KOPT-K1 (cell line): ENCODE results near the gene TAGLN.

Experiments used
- H3K27ac ChIP-seq: fragments of 200-600 bp; sonication (generic); 2 replicates; pipeline ENCODE4 v1.5.1; 2016; ENCODE audit warnings: antibody characterized with exemption, mild to moderate bottlenecking, low read depth, low read length; ENCODE audit not compliant: poor library complexity, severe bottlenecking
- H3K36me3 ChIP-seq: fragments of 200-600 bp; sonication (generic); 2 replicates; pipeline ENCODE4 v1.5.1; 2017; ENCODE audit warnings: antibody characterized with exemption, mild to moderate bottlenecking, low read length, moderate library complexity; ENCODE audit not compliant: insufficient read depth
- H3K9me3 ChIP-seq: fragments of 200-600 bp; sonication (generic); 2 replicates; pipeline ENCODE4 v1.5.1; 2017; ENCODE audit warnings: antibody characterized with exemption, low read length, mild to moderate bottlenecking; ENCODE audit not compliant: insufficient read depth, poor library complexity, severe bottlenecking

TAGLN gene

DNA sequence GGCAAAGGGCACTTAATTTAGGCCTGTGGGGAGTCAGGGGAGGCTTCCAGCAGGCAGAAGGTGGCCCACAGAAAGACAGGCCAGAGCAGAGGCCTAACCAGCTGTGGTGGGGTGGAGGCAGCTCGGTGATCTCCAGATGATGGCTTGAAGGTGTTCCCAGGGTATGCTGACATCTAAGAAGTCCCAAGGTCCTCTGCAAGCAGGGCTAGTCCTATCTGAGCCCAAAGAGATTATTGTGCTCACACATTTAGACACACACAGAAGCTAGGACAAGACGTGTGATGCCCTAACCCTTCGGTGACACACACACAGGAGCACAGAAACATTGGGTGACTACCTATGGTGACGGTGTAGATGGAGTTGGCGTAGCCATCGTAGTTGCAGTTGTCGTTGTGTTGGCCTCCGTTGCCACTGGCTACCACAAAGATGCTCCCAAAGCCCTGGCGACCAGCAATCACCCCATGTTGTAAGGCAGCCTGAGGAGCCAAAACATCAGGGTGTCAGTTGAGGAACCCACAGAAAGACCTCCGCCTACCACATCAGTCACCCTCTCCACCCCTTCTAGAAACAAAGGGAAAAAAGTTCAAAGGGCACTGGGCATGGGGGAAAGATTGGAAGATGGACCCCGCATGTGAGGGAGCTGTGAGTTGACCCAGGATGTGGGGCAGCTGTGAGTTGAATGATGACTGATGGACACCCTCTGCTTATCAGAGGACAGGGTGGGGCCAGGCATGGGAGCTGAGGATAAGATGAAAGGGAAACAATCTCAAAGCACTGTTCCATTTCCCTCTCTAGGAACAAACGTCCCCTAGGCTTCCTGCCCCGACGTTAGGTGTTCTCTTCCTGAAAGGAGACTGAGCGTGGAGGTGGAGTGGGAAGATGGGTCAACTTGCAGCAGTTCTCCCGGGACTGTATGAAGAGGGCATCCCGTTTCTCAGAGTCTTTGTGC lies 24.8 kb downstream of the TAGLN start:
- Histone ChIP-seq H3K9me3 (no peaks in the 10 kb centered on the region), H3K36me3 (peaks cover 100% of the 10 kb centered on the region), H3K27ac (no peak overlapping the region)

DNA sequence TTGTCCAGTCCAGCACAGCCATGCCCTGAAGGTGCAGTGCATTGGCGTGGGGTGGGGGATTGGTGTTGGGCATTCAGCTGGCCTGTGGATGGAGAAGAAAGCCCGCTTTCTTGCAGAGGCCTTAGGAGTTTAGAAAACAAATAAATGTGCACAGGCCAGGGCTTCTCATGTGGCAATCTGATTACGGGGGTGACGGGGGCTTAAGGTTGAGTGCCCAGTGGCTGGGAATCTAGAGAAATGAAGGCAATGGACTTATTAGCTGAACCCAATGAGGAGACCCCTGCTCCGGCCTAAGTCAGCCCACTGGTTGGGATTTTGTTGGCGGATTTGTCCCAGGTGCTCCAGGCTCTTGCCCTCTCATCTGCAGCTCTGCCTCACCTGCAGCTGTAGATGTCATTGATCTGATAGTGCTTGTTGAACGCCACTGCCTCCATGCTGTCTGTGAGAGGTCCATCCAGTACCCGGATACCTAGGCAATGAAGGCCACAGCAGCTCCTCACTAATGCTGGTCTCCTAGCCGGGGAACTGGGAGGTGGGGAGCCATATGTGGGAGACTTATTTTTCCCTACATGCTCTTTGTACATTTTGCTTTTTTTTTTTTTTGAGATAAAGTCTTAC lies 26.5 kb downstream of the TAGLN start:
- Histone ChIP-seq H3K27ac (no peak overlapping the region), H3K9me3 (no peaks in the 10 kb centered on the region), H3K36me3 (peaks cover 95% of the 10 kb centered on the region)

DNA sequence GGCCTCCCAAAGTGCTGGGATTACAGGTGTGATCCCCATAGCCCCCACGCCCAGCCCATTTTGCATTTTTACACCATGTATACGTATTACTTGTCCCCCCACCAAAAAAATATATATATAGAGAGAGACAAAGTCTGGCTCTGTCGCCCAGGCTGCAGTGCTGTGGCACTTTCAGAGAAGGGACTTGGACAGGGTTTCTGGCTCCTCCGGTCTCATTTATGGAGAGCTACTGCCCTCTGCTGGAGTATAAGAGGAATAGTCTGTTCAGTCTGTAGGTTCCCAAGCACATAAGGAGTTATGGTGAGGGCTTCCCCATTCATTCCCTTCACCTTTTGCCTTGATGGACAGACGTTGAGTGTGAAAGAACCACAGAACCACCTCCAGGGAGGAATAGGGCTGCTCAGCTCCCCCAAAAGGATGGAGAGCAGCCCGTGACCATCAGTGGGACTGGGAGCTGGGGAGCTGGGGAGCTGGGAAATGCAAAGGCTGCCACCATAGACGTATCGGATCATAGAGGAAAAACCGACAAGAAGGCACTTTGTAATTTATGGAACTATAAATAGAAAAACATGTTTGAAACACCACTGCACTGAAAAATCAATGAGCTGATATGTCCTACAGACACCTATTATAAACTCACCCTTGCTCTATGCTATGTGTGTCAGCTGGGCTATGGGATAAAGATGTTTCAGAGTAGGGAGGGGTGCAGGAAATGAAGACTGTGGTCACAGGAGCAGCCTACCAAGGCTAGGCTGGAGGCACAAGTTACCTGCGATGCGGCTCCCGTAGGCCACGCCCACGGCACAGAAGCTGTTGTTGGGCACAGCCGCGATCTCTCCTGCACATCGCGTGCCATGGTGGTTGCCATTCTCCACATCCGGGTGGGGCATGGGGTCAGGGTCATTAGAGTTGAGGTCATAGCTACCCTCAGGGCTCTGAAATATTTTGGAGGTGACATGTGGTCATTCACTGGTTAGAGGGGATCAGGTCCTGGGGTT lies 27.5 kb downstream of the TAGLN start:
- Histone ChIP-seq H3K9me3 (no peaks in the 10 kb centered on the region), H3K36me3 (peaks cover 84% of the 10 kb centered on the region), H3K27ac (no peak overlapping the region)

DNA sequence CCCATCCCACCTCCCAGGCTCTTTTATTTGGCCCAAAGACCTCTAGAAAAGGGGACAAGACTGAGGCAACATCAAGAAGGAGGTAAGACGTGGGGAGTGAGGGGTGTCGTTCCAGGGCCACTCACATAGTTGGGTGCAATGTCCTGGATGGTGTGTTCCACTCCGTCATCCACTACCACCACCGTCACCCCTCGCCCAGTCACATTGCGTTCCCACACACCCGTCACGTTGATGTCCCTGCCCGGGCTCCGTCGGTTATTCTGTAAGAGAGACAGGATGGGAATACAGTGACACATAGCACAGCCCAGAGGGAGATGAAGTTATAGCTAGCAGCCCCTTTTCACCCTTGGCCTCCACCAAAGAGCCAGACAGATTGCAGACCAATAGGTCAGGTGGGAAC lies 28.9 kb downstream of the TAGLN start:
- Histone ChIP-seq H3K27ac (no peak overlapping the region), H3K9me3 (no peaks in the 10 kb centered on the region), H3K36me3 (peaks cover 70% of the 10 kb centered on the region)

DNA sequence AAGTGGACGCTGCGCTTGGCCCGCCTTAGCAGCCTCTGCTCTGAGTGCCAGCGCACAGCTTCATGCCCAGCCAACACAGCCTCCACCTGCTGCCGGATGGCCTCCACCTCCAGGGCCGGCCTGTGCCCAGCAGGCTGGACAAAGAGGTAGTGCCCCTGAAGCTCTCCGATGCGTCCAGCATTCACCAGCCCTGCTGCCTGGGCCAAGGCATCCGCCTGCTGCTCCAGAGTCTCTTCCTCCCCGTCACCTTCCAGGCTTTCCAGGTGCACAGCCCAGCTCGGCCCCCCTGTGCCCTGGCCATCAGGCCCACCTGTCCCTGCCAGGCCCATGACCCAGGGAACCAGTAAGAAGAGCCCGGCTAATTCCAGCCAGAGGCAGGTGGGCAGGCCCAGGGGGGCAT lies 30.2 kb downstream of the TAGLN start:
- Histone ChIP-seq H3K9me3 (no peaks in the 10 kb centered on the region), H3K27ac (peak overlapping the region; percentile 95), H3K36me3 (peaks cover 57% of the 10 kb centered on the region)

DNA sequence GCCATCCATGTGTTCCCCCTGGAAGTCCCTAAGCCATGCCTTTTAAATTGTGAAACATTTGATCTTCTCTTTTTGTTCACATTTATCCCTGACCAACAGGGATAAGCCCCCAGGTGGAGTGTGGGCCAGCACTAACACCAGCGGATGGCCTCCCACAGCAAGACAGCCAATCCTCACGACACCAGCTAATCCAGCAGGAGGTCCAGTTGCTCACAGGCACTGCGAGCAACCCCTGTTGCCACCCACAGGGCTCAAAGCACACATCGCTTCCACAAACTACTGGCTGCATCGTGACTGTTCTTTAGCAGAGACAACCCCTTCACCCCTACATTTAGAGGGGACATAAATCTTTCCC lies 30.7 kb downstream of the TAGLN start:
- H3K36me3 ChIP-seq, result peaks cover 52% of the 10 kb centered on the region
- H3K9me3 ChIP-seq, result no peaks in the 10 kb centered on the region
- peak overlapping the region; percentile 95 for H3K27ac ChIP-seq

DNA sequence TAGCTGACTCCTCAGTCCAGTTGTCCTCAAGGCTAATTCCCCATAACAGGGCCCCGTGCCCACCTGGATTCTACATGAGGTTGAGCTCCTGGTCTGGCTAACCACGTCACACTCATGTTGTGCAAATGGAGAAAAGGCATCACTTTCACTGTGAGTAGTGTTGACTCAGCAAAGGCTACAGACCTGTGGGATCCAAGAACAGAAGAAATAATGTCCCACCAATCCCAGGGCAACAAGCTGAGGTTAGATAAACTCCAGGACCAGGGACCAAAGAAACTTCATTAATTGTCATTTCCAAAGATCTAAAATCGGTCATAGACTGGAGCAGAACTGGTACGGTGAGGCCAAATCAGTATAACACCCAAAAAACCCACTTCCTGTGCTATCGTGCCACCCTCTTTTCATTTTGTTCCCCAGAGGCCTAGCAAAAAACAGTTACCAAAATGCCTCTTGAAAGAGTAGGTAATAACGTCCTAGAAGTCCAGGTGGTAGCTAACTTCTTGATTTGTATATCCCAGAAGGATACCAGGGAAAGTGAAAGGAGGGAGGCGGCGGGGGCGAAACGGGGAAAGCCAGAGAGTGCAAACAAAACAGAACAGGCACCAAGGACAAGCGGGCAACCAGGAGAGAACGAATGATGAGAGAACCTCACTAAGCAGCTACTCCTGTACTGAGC lies 31.3 kb downstream of the TAGLN start:
- Histone ChIP-seq H3K36me3 (peaks cover 47% of the 10 kb centered on the region), H3K27ac (peak overlapping the region; percentile 95), H3K9me3 (no peaks in the 10 kb centered on the region)

DNA sequence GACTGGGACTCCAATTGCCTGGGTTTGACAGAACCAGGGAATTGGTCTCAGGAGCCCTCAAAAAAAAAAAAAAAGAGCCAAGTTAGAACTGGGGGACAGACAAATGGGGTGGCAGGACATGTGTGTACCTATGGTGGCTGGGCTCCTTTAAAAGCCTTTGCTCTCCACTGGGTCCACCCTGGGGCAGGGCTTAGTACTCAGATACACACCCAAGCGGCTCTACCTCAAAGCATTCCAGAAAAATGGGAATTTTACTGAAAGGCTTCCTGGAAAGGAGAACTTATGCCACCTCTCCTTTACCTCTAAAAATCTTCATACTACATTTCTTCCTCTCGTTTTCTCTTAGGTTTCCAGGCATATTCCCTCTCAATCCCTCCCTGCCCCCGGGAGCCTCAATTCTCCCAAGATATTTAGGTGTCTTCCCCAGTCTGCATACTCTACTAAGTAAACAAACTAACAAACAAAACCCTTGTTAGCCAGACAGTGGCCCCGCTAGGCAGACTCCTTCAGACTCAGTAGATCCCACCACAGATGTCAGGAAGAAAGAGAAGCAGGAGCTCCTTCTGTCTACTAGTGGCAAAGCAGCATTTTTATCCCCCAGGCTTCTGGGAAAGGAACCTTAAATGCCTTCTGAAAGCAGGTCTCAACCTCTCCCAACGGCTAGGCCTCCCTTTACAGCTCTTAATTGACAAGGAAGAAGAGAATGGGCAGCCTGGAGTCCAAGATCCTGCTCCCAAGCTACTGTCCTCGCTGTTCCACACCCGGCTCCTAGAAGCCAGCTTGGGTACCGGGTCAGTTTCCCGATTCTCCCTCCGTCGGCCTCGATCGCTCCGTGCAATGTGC lies 32.0 kb downstream of the TAGLN start:
- Histone ChIP-seq H3K27ac (peak overlapping the region; percentile 95), H3K9me3 (no peaks in the 10 kb centered on the region), H3K36me3 (peaks cover 39% of the 10 kb centered on the region)

DNA sequence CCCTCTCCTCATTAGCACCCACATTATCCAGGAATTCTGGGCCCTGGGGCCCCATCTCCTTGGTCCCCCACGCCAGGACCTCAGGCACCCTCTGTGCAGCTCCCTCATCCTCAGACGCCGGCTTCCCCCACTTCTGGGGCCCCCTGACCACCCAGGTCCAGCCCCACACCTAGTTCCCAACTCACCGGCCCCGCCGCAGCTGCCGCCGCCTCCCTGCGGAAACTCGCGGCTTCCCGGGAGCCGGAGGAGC lies 32.6 kb downstream of the TAGLN start, which contains the start of gene PCSK7:
TSS of gene PCSK7 (minus strand) at position 232 of the 250 bp plus-strand sequence. CDS start 2,229 bp downstream, outside the sequence.
- Histone ChIP-seq H3K27ac (peak within 1 kb of the TSS; percentile 95), H3K36me3 (peaks cover 38% of the 10 kb centered on the region), H3K9me3 (no peaks in the 10 kb centered on the region)

DNA sequence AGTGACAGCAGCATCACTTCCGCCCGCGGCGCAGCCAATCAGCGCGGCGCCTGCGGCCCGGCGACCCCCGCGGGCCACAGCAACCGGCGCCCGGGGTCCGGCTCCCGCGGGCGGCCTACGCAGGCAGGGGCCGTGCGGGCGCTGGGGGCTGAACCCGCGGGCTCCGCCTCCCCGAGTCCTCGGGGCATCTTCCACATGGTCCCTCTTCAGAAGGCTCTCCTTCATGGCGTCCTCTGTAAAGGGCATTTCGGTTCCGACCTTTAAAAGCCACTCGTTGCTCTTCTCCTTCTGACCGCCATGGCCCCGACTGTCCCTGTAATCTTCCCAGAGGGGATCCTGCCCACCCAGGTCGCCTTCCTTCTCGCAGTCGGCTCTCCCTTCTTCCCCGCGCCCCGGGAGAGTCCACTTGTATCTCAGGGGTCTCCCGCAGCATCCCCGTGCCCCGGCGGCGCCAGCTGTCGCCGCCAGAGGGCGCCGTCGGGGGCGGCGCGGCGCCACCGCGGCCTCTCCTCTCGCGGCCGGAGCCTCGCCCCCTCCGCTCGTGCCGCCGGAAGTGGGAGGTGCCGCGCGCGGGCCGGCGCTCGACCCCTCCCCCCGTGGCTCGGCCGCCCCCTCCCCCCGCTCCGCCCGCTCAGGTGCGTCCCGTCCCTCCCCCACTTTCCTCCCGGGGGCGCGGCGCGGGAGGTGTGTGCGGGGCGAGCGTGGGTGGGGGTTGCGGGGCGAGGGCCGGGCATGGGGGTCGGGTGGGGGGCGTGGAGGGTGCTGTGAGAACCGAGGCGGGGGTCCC lies 33.1 kb downstream of the TAGLN start, which contains the start of gene RNF214:
TSS of gene RNF214 (plus strand) at position 580 of the 787 bp plus-strand sequence. CDS start 1,602 bp downstream, outside the sequence.
- Histone ChIP-seq H3K27ac (peak within 1 kb of the TSS; percentile 95), H3K9me3 (no peaks in the 10 kb centered on the region), H3K36me3 (peaks cover 34% of the 10 kb centered on the region)

DNA sequence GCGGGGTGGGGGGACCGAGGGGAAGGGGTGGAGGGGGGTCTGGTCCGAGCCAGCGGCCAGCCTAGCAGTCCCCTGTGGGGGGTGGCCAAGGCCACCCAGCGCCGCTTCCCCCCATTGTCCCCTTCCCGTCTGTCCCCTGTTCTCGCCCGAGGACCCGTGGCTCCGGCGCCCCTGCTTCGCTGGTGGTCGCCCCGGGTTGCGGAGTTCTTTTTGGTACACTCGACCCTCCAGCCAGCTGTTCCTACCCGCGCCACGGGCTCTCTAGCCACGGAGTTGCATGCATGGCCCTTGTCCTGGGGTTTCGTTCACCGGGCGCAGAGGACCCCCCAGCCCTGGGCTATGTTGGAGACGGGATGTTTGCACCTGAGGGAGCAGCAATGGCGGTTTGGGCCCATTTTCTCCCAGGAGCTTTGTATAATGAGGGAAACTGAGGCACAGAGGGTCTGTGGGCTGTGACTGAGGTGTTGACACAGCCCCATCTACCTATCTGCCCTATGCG lies 33.8 kb downstream of the TAGLN start:
- Histone ChIP-seq H3K36me3 (peaks cover 27% of the 10 kb centered on the region), H3K27ac (peak overlapping the region; percentile 95), H3K9me3 (no peaks in the 10 kb centered on the region)

DNA sequence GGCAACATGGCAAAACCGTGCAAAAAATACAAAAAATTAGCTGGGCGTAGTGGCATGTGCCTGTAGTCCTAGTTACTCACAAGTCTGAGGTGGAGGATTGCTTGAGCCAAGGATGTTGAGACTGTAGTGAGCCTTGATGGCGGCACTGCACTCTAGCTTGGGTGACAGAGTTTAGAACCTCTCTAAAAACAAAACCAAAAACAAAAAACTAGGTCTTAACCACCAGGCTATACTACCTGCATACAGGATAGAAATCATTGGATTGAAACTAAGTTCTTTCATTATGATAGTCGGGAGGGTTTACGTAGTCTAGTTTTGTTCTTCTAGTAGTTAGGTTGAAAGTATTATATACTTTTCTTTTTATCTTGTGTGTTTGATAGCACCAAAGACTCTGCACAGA lies 39.1 kb downstream of the TAGLN start:
- peaks cover 48% of the 10 kb centered on the region for H3K36me3 ChIP-seq
- no peaks in the 10 kb centered on the region for H3K9me3 ChIP-seq
- no peak overlapping the region for H3K27ac ChIP-seq

DNA sequence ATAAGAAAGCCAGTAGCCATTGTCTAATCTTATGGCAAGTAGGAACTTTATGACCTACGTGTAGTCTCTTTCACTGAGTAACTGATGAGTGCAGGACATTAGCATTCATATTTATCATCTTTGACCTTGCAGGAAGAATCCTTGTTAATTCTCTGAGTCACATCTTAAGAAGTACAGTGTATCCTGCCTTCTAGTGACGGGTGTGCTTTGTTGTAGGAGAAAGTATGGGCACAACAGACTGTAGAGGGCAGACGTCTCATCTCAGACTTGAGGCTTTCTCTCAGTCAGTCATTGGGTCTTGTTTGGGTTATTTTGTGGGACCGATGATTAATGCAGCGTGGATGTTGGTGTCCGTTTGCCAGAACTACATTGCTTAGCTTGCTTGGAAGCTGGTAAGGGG lies 40.1 kb downstream of the TAGLN start:
- Histone ChIP-seq H3K9me3 (no peaks in the 10 kb centered on the region), H3K27ac (no peak overlapping the region), H3K36me3 (peaks cover 55% of the 10 kb centered on the region)
